Measurements from ENCODE around the gene STIM1.

DNA sequence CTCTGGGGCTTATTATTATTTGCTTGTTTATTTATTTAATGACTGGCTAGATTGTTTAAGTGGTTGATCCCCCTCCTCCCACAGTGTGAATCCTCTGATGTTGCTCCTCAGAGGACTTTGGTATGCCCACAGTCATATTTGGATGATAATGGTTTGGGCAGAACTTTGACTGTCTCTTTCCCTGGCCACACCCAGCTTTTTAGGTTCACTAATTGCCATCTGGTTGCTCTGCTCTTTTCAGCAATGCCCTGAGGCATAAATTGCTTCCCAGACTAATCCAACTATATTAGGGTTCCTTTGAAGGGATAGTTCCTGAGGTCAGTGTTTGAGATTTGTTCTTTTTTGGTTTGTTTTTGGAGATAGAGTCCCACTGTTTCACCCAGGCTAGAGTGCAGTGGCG, 139.8 kb downstream of the STIM1 start:
- no peak for TF ChIP-seq GATA3 (IDR thresholded peaks at IDR 0.05; ENCODE audit: low read depth, low read length)
- no peak for TF ChIP-seq GATA2 (IDR thresholded peaks at IDR 0.05; ENCODE audit: low read depth, low read length)
